Measurements from ENCODE around the gene APOA5.

APOA5 gene

DNA sequence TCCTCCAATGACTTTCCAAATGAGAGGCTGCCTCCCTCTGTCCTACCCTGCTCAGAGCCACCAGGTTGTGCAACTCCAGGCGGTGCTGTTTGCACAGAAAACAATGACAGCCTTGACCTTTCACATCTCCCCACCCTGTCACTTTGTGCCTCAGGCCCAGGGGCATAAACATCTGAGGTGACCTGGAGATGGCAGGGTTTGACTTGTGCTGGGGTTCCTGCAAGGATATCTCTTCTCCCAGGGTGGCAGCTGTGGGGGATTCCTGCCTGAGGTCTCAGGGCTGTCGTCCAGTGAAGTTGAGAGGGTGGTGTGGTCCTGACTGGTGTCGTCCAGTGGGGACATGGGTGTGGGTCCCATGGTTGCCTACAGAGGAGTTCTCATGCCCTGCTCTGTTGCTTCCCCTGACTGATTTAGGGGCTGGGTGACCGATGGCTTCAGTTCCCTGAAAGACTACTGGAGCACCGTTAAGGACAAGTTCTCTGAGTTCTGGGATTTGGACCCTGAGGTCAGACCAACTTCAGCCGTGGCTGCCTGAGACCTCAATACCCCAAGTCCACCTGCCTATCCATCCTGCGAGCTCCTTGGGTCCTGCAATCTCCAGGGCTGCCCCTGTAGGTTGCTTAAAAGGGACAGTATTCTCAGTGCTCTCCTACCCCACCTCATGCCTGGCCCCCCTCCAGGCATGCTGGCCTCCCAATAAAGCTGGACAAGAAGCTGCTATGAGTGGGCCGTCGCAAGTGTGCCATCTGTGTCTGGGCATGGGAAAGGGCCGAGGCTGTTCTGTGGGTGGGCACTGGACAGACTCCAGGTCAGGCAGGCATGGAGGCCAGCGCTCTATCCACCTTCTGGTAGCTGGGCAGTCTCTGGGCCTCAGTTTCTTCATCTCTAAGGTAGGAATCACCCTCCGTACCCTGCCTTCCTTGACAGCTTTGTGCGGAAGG lies 40.9 kb upstream of the APOA5 start:
- no peaks in the 10 kb centered on the region for H3K36me3 ChIP-seq
- H3K9me3 ChIP-seq (ENCODE audit: severe bottlenecking), result no peaks in the 10 kb centered on the region
- DNase-seq, result no peak
- H3K4me3 ChIP-seq (ENCODE audit: low read depth, low read length), result no peak overlapping the region
- H3K27me3 ChIP-seq (ENCODE audit: insufficient read depth, low read depth, severe bottlenecking), result no peaks in the 10 kb centered on the region
- H3K27ac ChIP-seq, result no peak overlapping the region
- TF ChIP-seq, protein P1, sequence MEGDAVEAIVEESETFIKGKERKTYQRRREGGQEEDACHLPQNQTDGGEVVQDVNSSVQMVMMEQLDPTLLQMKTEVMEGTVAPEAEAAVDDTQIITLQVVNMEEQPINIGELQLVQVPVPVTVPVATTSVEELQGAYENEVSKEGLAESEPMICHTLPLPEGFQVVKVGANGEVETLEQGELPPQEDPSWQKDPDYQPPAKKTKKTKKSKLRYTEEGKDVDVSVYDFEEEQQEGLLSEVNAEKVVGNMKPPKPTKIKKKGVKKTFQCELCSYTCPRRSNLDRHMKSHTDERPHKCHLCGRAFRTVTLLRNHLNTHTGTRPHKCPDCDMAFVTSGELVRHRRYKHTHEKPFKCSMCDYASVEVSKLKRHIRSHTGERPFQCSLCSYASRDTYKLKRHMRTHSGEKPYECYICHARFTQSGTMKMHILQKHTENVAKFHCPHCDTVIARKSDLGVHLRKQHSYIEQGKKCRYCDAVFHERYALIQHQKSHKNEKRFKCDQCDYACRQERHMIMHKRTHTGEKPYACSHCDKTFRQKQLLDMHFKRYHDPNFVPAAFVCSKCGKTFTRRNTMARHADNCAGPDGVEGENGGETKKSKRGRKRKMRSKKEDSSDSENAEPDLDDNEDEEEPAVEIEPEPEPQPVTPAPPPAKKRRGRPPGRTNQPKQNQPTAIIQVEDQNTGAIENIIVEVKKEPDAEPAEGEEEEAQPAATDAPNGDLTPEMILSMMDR (IDR thresholded peaks at IDR 0.05; ENCODE audit: low read depth, low read length), result 0 out of 2 replicates have a peak, but pooled peaks have one; percentile 6

DNA sequence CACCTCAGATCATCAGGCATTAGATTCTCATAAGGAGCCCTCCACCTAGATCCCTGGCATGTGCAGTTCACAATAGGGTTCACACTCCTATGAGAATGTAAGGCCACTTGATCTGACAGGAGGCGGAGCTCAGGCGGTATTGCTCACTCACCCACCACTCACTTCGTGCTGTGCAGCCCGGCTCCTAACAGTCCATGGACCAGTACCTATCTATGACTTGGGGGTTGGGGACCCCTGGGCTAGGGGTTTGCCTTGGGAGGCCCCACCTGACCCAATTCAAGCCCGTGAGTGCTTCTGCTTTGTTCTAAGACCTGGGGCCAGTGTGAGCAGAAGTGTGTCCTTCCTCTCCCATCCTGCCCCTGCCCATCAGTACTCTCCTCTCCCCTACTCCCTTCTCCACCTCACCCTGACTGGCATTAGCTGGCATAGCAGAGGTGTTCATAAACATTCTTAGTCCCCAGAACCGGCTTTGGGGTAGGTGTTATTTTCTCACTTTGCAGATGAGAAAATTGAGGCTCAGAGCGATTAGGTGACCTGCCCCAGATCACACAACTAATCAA lies 40.2 kb upstream of the APOA5 start:
- no peak overlapping the region for H3K4me3 ChIP-seq (ENCODE audit: low read depth, low read length)
- no peak overlapping the region for H3K27ac ChIP-seq
- TF ChIP-seq, protein P1 (IDR thresholded peaks at IDR 0.05; ENCODE audit: low read depth, low read length), result no peak
- no peak for DNase-seq
- no peaks in the 10 kb centered on the region for H3K36me3 ChIP-seq
- H3K9me3 ChIP-seq (ENCODE audit: severe bottlenecking), result no peaks in the 10 kb centered on the region
- no peaks in the 10 kb centered on the region for H3K27me3 ChIP-seq (ENCODE audit: insufficient read depth, low read depth, severe bottlenecking)

DNA sequence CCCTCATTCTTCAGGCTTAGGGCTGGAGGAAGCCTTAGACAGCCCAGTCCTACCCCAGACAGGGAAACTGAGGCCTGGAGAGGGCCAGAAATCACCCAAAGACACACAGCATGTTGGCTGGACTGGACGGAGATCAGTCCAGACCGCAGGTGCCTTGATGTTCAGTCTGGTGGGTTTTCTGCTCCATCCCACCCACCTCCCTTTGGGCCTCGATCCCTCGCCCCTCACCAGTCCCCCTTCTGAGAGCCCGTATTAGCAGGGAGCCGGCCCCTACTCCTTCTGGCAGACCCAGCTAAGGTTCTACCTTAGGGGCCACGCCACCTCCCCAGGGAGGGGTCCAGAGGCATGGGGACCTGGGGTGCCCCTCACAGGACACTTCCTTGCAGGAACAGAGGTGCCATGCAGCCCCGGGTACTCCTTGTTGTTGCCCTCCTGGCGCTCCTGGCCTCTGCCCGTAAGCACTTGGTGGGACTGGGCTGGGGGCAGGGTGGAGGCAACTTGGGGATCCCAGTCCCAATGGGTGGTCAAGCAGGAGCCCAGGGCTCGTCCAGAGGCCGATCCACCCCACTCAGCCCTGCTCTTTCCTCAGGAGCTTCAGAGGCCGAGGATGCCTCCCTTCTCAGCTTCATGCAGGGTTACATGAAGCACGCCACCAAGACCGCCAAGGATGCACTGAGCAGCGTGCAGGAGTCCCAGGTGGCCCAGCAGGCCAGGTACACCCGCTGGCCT lies 38.7 kb upstream of the APOA5 start:
- no peaks in the 10 kb centered on the region for H3K27me3 ChIP-seq (ENCODE audit: insufficient read depth, low read depth, severe bottlenecking)
- TF ChIP-seq, protein P1 (IDR thresholded peaks at IDR 0.05; ENCODE audit: low read depth, low read length), result no peak
- DNase-seq, result no peak
- no peak overlapping the region for H3K4me3 ChIP-seq (ENCODE audit: low read depth, low read length)
- H3K36me3 ChIP-seq, result no peaks in the 10 kb centered on the region
- H3K9me3 ChIP-seq (ENCODE audit: severe bottlenecking), result no peaks in the 10 kb centered on the region
- no peak overlapping the region for H3K27ac ChIP-seq

DNA sequence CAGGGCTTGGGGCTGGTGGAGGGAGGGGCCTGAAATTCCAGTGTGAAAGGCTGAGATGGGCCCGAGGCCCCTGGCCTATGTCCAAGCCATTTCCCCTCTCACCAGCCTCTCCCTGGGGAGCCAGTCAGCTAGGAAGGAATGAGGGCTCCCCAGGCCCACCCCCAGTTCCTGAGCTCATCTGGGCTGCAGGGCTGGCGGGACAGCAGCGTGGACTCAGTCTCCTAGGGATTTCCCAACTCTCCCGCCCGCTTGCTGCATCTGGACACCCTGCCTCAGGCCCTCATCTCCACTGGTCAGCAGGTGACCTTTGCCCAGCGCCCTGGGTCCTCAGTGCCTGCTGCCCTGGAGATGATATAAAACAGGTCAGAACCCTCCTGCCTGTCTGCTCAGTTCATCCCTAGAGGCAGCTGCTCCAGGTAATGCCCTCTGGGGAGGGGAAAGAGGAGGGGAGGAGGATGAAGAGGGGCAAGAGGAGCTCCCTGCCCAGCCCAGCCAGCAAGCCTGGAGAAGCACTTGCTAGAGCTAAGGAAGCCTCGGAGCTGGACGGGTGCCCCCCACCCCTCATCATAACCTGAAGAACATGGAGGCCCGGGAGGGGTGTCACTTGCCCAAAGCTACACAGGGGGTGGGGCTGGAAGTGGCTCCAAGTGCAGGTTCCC lies 38.0 kb upstream of the APOA5 start, which contains the start of gene APOC3:
Gene APOC3, plus strand, starts transcription at position 383 of the 659 bp plus-strand sequence. CDS start 676 bp downstream, outside the sequence.
- Histone ChIP-seq H3K36me3 (no peaks in the 10 kb centered on the region), H3K9me3 (ENCODE audit: severe bottlenecking) (no peaks in the 10 kb centered on the region), H3K27ac (no peak within 1 kb of the TSS), H3K4me3 (ENCODE audit: low read depth, low read length) (no peak within 1 kb of the TSS), H3K27me3 (ENCODE audit: insufficient read depth, low read depth, severe bottlenecking) (no peaks in the 10 kb centered on the region)
- DNase-seq, result no peak
- TF ChIP-seq, protein P1 (IDR thresholded peaks at IDR 0.05; ENCODE audit: low read depth, low read length), result no peak

DNA sequence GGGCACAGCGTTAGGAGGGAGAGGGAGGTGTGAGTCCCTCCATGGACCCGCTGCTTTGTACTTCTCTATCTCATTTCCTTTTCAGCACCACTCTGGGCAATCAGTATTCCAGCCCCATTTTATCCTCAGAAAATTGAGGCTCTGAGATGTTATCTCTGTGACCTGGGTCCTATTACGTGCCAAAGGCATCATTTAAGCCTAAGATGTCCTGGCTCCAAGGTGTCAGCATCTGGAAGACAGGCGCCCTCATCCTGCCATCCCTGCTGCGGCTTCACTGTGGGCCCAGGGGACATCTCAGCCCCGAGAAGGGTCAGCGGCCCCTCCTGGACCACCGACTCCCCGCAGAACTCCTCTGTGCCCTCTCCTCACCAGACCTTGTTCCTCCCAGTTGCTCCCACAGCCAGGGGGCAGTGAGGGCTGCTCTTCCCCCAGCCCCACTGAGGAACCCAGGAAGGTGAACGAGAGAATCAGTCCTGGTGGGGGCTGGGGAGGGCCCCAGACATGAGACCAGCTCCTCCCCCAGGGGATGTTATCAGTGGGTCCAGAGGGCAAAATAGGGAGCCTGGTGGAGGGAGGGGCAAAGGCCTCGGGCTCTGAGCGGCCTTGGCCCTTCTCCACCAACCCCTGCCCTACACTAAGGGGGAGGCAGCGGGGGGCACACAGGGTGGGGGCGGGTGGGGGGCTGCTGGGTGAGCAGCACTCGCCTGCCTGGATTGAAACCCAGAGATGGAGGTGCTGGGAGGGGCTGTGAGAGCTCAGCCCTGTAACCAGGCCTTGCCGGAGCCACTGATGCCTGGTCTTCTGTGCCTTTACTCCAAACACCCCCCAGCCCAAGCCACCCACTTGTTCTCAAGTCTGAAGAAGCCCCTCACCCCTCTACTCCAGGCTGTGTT lies 37.2 kb upstream of the APOA5 start:
- H3K27ac ChIP-seq, result no peak overlapping the region
- TF ChIP-seq, protein P1 (IDR thresholded peaks at IDR 0.05; ENCODE audit: low read depth, low read length), result no peak
- H3K4me3 ChIP-seq (ENCODE audit: low read depth, low read length), result no peak overlapping the region
- no peak for DNase-seq
- no peaks in the 10 kb centered on the region for H3K27me3 ChIP-seq (ENCODE audit: insufficient read depth, low read depth, severe bottlenecking)
- no peaks in the 10 kb centered on the region for H3K36me3 ChIP-seq
- H3K9me3 ChIP-seq (ENCODE audit: severe bottlenecking), result no peaks in the 10 kb centered on the region
